ENCODE data around the gene FRS3. TPM values are rescaled to one million over a fixed set of nuclear protein-coding genes. Genes with fewer than 3 reads are reported as not detected.

FRS3 gene
- total and polyA plus RNA-seq, 5 donors from 2014 or later: 1.3 to 6.4 (median 1.5) TPM

GRCh38 chr6:41781366-41781730, 1.6 kb upstream of the FRS3 start:
- Mint-ChIP-seq H3K4me1 (peaks cover 7 to 26% (median 16%) of the 10 kb centered on the region in 4 donors), H3K36me3 (peaks cover 4% of the 10 kb centered on the region), H3K27ac (peak overlapping the region in 1 of 3 donors; percentile 9), H3K27me3 (peaks cover 19% of the 10 kb centered on the region), H3K9me3 (no peaks in the 10 kb centered on the region), H3K4me3 (peak overlapping the region; percentile 76 to 85 (median 82))
- H3K4me3 ChIP-seq (ENCODE audit: low read depth, low read length): no peak overlapping the region
- H3K4me1 ChIP-seq (ENCODE audit: control insufficient read depth, insufficient read depth, low read length, poor library complexity, severe bottlenecking): peaks cover 22% of the 10 kb centered on the region
- ATAC-seq (ENCODE audit: low read depth in 2 of 2) (no peak), DNase-seq (no peak)
- H3K36me3 ChIP-seq (ENCODE audit: control insufficient read depth, insufficient read depth, low read length): no peaks in the 10 kb centered on the region
- peaks cover 2% of the 10 kb centered on the region for H3K27me3 ChIP-seq (ENCODE audit: control insufficient read depth, insufficient read depth, low read length)
- H3K27ac ChIP-seq (ENCODE audit: insufficient read depth, low read length, poor library complexity, severe bottlenecking): no peak overlapping the region
- H3K9me3 ChIP-seq (ENCODE audit: control insufficient read depth in 2 of 2, low read length in 2 of 2): no peaks in the 10 kb centered on the region

- Histone ChIP-seq H3K36me3 (ENCODE audit: control insufficient read depth, insufficient read depth, low read length) (no peaks in the 10 kb centered on the region), H3K9me3 (ENCODE audit: control insufficient read depth in 2 of 2, low read length in 2 of 2) (no peaks in the 10 kb centered on the region), H3K4me1 (ENCODE audit: control insufficient read depth, insufficient read depth, low read length, poor library complexity, severe bottlenecking) (peaks cover 16% of the 10 kb centered on the region), H3K4me3 (ENCODE audit: low read depth, low read length) (peak within 1 kb of the TSS; percentile 41), H3K27me3 (ENCODE audit: control insufficient read depth, insufficient read depth, low read length) (peaks cover 2% of the 10 kb centered on the region), H3K27ac (ENCODE audit: insufficient read depth, low read length, poor library complexity, severe bottlenecking) (no peak within 1 kb of the TSS)
- H3K4me3 Mint-ChIP-seq: peak within 1 kb of the TSS; percentile 85 to 95 (median 94)
- no peaks in the 10 kb centered on the region for H3K9me3 Mint-ChIP-seq
- H3K36me3 Mint-ChIP-seq: peaks cover 4% of the 10 kb centered on the region
- peaks cover 19% of the 10 kb centered on the region for H3K27me3 Mint-ChIP-seq
- ATAC-seq (ENCODE audit: low read depth in 2 of 2): no peak
- peaks cover 7 to 23% (median 16%) of the 10 kb centered on the region in 4 donors for H3K4me1 Mint-ChIP-seq
- peak within 1 kb of the TSS in 2 of 3 donors; percentile 9 to 89 for H3K27ac Mint-ChIP-seq
- DNase-seq: no peak
These were observed 1.1 kb upstream of the FRS3 start, which contains the start of gene PRICKLE4 for GRCh38 chr6:41780551-41781365. PRICKLE4 (plus strand) TSS chr6:41780782; CDS start chr6:41783474, 2,692 bp downstream.

- Mint-ChIP-seq H3K27me3 (peaks cover 19% of the 10 kb centered on the region), H3K4me1 (peaks cover 7 to 22% (median 16%) of the 10 kb centered on the region in 4 donors), H3K36me3 (peaks cover 13% of the 10 kb centered on the region), H3K4me3 (peak overlapping the region; percentile 83 to 94 (median 90)), H3K9me3 (no peaks in the 10 kb centered on the region), H3K27ac (peak overlapping the region in 2 of 3 donors; percentile 75 to 88)
- peak overlapping the region; percentile 59 for H3K4me3 ChIP-seq (ENCODE audit: low read depth, low read length)
- H3K4me1 ChIP-seq (ENCODE audit: control insufficient read depth, insufficient read depth, low read length, poor library complexity, severe bottlenecking): peaks cover 15% of the 10 kb centered on the region
- H3K27ac ChIP-seq (ENCODE audit: insufficient read depth, low read length, poor library complexity, severe bottlenecking): no peak overlapping the region
- H3K9me3 ChIP-seq (ENCODE audit: control insufficient read depth in 2 of 2, low read length in 2 of 2): no peaks in the 10 kb centered on the region
- H3K27me3 ChIP-seq (ENCODE audit: control insufficient read depth, insufficient read depth, low read length): peaks cover 2% of the 10 kb centered on the region
- DNase-seq (no peak), ATAC-seq (ENCODE audit: low read depth in 2 of 2) (no peak)
- peaks cover 13% of the 10 kb centered on the region for H3K36me3 ChIP-seq (ENCODE audit: control insufficient read depth, insufficient read depth, low read length)
These were observed 364 bp downstream of the FRS3 start for GRCh38 chr6:41779336-41779735.

GRCh38 chr6:41778895-41779294, 805 bp downstream of the FRS3 start:
- no peak for DNase-seq
- peak overlapping the region in 2 of 3 donors; percentile 75 to 88 for H3K27ac Mint-ChIP-seq
- peaks cover 15% of the 10 kb centered on the region for H3K36me3 ChIP-seq (ENCODE audit: control insufficient read depth, insufficient read depth, low read length)

GRCh38 chr6:41777551-41778285, 2.0 kb downstream of the FRS3 start:
- Histone ChIP-seq H3K27me3 (ENCODE audit: control insufficient read depth, insufficient read depth, low read length) (peaks cover 2% of the 10 kb centered on the region), H3K36me3 (ENCODE audit: control insufficient read depth, insufficient read depth, low read length) (peaks cover 18% of the 10 kb centered on the region), H3K9me3 (ENCODE audit: control insufficient read depth in 2 of 2, low read length in 2 of 2) (no peaks in the 10 kb centered on the region), H3K4me3 (ENCODE audit: low read depth, low read length) (no peak overlapping the region), H3K27ac (ENCODE audit: insufficient read depth, low read length, poor library complexity, severe bottlenecking) (no peak overlapping the region), H3K4me1 (ENCODE audit: control insufficient read depth, insufficient read depth, low read length, poor library complexity, severe bottlenecking) (peaks cover 15% of the 10 kb centered on the region)
- ATAC-seq (ENCODE audit: low read depth in 2 of 2): no peak
- no peak overlapping the region for H3K27ac Mint-ChIP-seq
- peak overlapping the region in 3 of 4 donors; percentile 83 to 91 (median 88) for H3K4me3 Mint-ChIP-seq
- H3K27me3 Mint-ChIP-seq: peaks cover 16% of the 10 kb centered on the region
- H3K9me3 Mint-ChIP-seq: no peaks in the 10 kb centered on the region
- DNase-seq: no peak
- H3K36me3 Mint-ChIP-seq: peaks cover 17% of the 10 kb centered on the region
- peaks cover 7 to 22% (median 16%) of the 10 kb centered on the region in 4 donors for H3K4me1 Mint-ChIP-seq

More at GRCh38 chr6:41778895-41779294, 805 bp downstream of the FRS3 start:
- Histone ChIP-seq H3K27me3 (ENCODE audit: control insufficient read depth, insufficient read depth, low read length) (peaks cover 2% of the 10 kb centered on the region), H3K4me1 (ENCODE audit: control insufficient read depth, insufficient read depth, low read length, poor library complexity, severe bottlenecking) (peaks cover 15% of the 10 kb centered on the region), H3K4me3 (ENCODE audit: low read depth, low read length) (peak overlapping the region; percentile 59), H3K9me3 (ENCODE audit: control insufficient read depth in 2 of 2, low read length in 2 of 2) (no peaks in the 10 kb centered on the region), H3K27ac (ENCODE audit: insufficient read depth, low read length, poor library complexity, severe bottlenecking) (no peak overlapping the region)
- Mint-ChIP-seq H3K4me1 (peaks cover 7 to 22% (median 16%) of the 10 kb centered on the region in 4 donors), H3K4me3 (peak overlapping the region; percentile 83 to 94 (median 90)), H3K27me3 (peaks cover 19% of the 10 kb centered on the region), H3K9me3 (no peaks in the 10 kb centered on the region), H3K36me3 (peaks cover 16% of the 10 kb centered on the region)
- ATAC-seq (ENCODE audit: low read depth in 2 of 2): no peak

- no peaks in the 10 kb centered on the region for H3K9me3 Mint-ChIP-seq
- ATAC-seq (ENCODE audit: low read depth in 2 of 2) (no peak), DNase-seq (no peak)
- Histone ChIP-seq H3K4me1 (ENCODE audit: control insufficient read depth, insufficient read depth, low read length, poor library complexity, severe bottlenecking) (peaks cover 9% of the 10 kb centered on the region), H3K9me3 (ENCODE audit: control insufficient read depth in 2 of 2, low read length in 2 of 2) (no peaks in the 10 kb centered on the region), H3K4me3 (ENCODE audit: low read depth, low read length) (no peak overlapping the region), H3K36me3 (ENCODE audit: control insufficient read depth, insufficient read depth, low read length) (peaks cover 31% of the 10 kb centered on the region), H3K27ac (ENCODE audit: insufficient read depth, low read length, poor library complexity, severe bottlenecking) (no peak overlapping the region), H3K27me3 (ENCODE audit: control insufficient read depth, insufficient read depth, low read length) (no peaks in the 10 kb centered on the region)
- peaks cover 26% of the 10 kb centered on the region for H3K36me3 Mint-ChIP-seq
- H3K4me1 Mint-ChIP-seq: peaks cover 7 to 17% (median 14%) of the 10 kb centered on the region in 4 donors
- no peak overlapping the region for H3K4me3 Mint-ChIP-seq
- peaks cover 6% of the 10 kb centered on the region for H3K27me3 Mint-ChIP-seq
- H3K27ac Mint-ChIP-seq: no peak overlapping the region
These were observed 4.3 kb downstream of the FRS3 start for GRCh38 chr6:41775293-41775882.

- Mint-ChIP-seq H3K4me1 (peaks cover 7 to 14% (median 11%) of the 10 kb centered on the region in 4 donors), H3K27ac (no peak overlapping the region), H3K4me3 (no peak overlapping the region), H3K36me3 (peaks cover 26% of the 10 kb centered on the region), H3K27me3 (peaks cover 2% of the 10 kb centered on the region), H3K9me3 (no peaks in the 10 kb centered on the region)
- no peak for ATAC-seq (ENCODE audit: low read depth in 2 of 2)
- peaks cover 31% of the 10 kb centered on the region for H3K36me3 ChIP-seq (ENCODE audit: control insufficient read depth, insufficient read depth, low read length)
- H3K4me3 ChIP-seq (ENCODE audit: low read depth, low read length): no peak overlapping the region
- H3K4me1 ChIP-seq (ENCODE audit: control insufficient read depth, insufficient read depth, low read length, poor library complexity, severe bottlenecking): peaks cover 6% of the 10 kb centered on the region
- no peaks in the 10 kb centered on the region for H3K9me3 ChIP-seq (ENCODE audit: control insufficient read depth in 2 of 2, low read length in 2 of 2)
- no peak overlapping the region for H3K27ac ChIP-seq (ENCODE audit: insufficient read depth, low read length, poor library complexity, severe bottlenecking)
- no peak for DNase-seq
- no peaks in the 10 kb centered on the region for H3K27me3 ChIP-seq (ENCODE audit: control insufficient read depth, insufficient read depth, low read length)
These were observed 4.9 kb downstream of the FRS3 start for GRCh38 chr6:41774841-41775240.

Data from CD4-positive, CD25-positive, alpha-beta regulatory T cell (primary cell).